Activated T-cell treated with anti-CD3 and anti-CD28 coated beads, Interleukin-2, amount 50 U/mL, for 72 hours (primary cell): ENCODE results near the gene UCN3. TPM values are rescaled to one million over a fixed set of nuclear protein-coding genes. Genes with fewer than 3 reads are reported as not detected.

Experiments
- ATAC-seq, 2 donors: fragments of 150-1000 bp; cut with Tn5 transposase; replicated peaks in 1 of 2; 2 replicates each; pipeline ENCODE4 v1.10.0; 2021; ENCODE audit warnings: moderate library complexity in 2 of 2, mild to moderate bottlenecking in 1 of 2
- DNase-seq, 2 donors: peaks; one replicate each; pipeline ENCODE4 v3.0.0; 2021 to 2022; ENCODE audit warnings: mixed read lengths in 1 of 2
- H3K27ac Mint-ChIP-seq: one replicate; pipeline ENCODE4 v1.8.0; 2022; ENCODE audit warnings: mild to moderate bottlenecking, moderate library complexity, mixed read lengths
- H3K27me3 Mint-ChIP-seq: one replicate; pipeline ENCODE4 v1.8.0; 2022; ENCODE audit warnings: low read depth, mixed read lengths
- H3K36me3 Mint-ChIP-seq, 2 donors: one replicate each; pipeline ENCODE4 v1.8.0; 2022; ENCODE audit warnings: mixed read lengths in 2 of 2, mild to moderate bottlenecking in 1 of 2; ENCODE audit not compliant: insufficient read depth in 2 of 2
- H3K4me1 Mint-ChIP-seq: one replicate; pipeline ENCODE4 v1.8.0; 2022; ENCODE audit warnings: low read depth, mixed read lengths
- H3K4me3 Mint-ChIP-seq, 2 donors: one replicate each; pipeline ENCODE4 v1.8.0; 2022; ENCODE audit warnings: mild to moderate bottlenecking in 2 of 2, mixed read lengths in 2 of 2, moderate library complexity in 2 of 2
- H3K9me3 Mint-ChIP-seq, 2 donors: one replicate each; pipeline ENCODE4 v1.8.0; 2022; ENCODE audit warnings: mixed read lengths in 2 of 2
- total RNA-seq, 2 donors: library from RNA; stranded (reverse); gene quantifications; one replicate each; pipeline ENCODE4 v1.2.3, GENCODE V29; 2022

Gene UCN3
- not detected for total RNA-seq

DNA sequence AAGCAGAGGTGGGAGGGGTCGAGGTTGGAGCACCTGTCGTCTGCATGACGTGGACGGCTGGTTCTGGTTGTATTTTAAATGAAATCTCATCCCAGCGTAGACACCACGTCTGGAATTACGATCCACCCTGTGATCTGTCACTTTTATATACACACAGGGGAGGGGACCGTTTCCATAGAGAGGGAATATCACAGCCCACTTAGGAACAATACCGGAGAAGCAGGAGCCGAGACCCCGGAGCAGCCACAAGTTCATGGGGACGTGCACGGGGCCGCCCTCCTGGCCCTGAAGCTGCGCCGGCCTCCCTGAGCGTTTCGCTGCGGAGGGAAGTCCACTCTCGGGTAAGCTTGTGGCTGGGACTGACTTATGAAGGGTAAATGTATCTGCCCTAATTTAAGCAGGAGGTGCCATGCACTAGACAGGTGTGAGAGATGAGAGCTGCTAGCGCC, at the start of gene UCN3:
Gene UCN3 (plus strand): TSS at position 77 of the 449 bp plus-strand sequence. CDS start 8,755 bp downstream, outside the sequence.
- no peak for ATAC-seq
- Mint-ChIP-seq H3K27ac (no peak within 1 kb of the TSS), H3K27me3 (no peaks in the 10 kb centered on the region), H3K4me1 (peaks cover 17% of the 10 kb centered on the region), H3K9me3 (peaks cover 0 to 3% of the 10 kb centered on the region in 2 donors), H3K4me3 (no peak within 1 kb of the TSS), H3K36me3 (no peaks in the 10 kb centered on the region)
- no peak for DNase-seq

- ATAC-seq (peak; percentile 97 to 99), DNase-seq (peak; percentile 77 to 86)
- Mint-ChIP-seq H3K4me3 (peak overlapping the region; percentile 50 to 51), H3K4me1 (peaks cover 66% of the 10 kb centered on the region), H3K9me3 (peaks cover 0 to 3% of the 10 kb centered on the region in 2 donors), H3K36me3 (peaks cover 0 to 6% of the 10 kb centered on the region in 2 donors), H3K27ac (peak overlapping the region; percentile 20), H3K27me3 (no peaks in the 10 kb centered on the region)
Measured at GRCh38 chr10:5317547-5318107, 47.1 kb upstream of the UCN3 start.

DNA sequence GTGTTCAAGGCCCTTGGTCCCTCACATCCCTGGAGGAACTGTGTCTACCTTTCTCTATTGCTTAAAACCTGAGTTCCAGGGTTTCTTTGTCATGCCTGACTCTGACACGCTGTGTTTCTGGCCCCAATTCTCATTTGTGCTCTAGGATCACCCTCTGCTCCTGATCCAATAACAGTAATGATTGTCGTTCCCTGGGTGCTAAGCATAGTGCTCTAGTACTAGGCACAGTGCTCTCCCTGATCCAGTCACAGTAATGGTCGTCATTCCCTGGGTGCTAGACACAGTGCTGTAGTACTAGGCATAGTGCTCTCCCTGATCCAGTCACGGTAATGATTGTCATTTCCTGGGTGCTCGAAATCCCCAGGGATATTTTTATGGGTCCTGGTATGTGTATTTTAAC, 46.6 kb upstream of the UCN3 start:
- H3K4me3 Mint-ChIP-seq = peak overlapping the region; percentile 50 to 51
- DNase-seq (no peak), ATAC-seq (no peak)
- H3K9me3 Mint-ChIP-seq = peaks cover 0 to 3% of the 10 kb centered on the region in 2 donors
- peaks cover 66% of the 10 kb centered on the region for H3K4me1 Mint-ChIP-seq
- H3K27me3 Mint-ChIP-seq = no peaks in the 10 kb centered on the region
- H3K36me3 Mint-ChIP-seq = peaks cover 0 to 6% of the 10 kb centered on the region in 2 donors
- no peak overlapping the region for H3K27ac Mint-ChIP-seq

- Mint-ChIP-seq H3K4me1 (peaks cover 59% of the 10 kb centered on the region), H3K27ac (no peak overlapping the region)
Measured at GRCh38 chr10:5319863-5320262, 44.9 kb upstream of the UCN3 start.

GRCh38 chr10:5321273-5321672, 43.5 kb upstream of the UCN3 start:
- Mint-ChIP-seq H3K27ac (no peak overlapping the region), H3K4me1 (peaks cover 53% of the 10 kb centered on the region), H3K36me3 (peaks cover 0 to 6% of the 10 kb centered on the region in 2 donors), H3K9me3 (peaks cover 0 to 3% of the 10 kb centered on the region in 2 donors), H3K27me3 (no peaks in the 10 kb centered on the region), H3K4me3 (no peak overlapping the region)
- no peak for DNase-seq
- ATAC-seq = no peak

More at GRCh38 chr10:5319863-5320262, 44.9 kb upstream of the UCN3 start:
- no peak overlapping the region for H3K4me3 Mint-ChIP-seq
- H3K36me3 Mint-ChIP-seq = peaks cover 0 to 6% of the 10 kb centered on the region in 2 donors
- H3K27me3 Mint-ChIP-seq = no peaks in the 10 kb centered on the region
- DNase-seq = no peak
- peaks cover 0 to 3% of the 10 kb centered on the region in 2 donors for H3K9me3 Mint-ChIP-seq
- no peak for ATAC-seq

DNA sequence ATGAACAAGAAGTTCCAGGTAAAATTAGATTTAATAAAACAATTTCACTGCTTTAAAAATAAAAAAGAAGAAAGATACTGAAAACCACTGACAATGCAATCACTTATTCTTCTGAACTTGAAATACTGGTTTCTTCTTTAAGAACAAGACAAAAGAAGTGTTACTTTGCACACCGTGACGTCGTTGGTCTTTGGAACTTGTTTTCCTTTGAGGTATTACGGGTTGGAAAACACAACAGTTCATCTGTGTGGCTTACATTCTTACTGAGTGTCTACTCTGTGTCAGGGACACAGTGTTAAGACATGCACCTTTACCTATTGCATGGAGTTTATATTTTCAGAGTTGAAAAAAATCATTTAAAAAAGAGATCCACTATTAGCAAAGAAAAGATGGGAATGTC, 41.3 kb upstream of the UCN3 start:
- no peak overlapping the region for H3K4me3 Mint-ChIP-seq
- DNase-seq (no peak), ATAC-seq (no peak)
- H3K4me1 Mint-ChIP-seq = peaks cover 32% of the 10 kb centered on the region
- no peak overlapping the region for H3K27ac Mint-ChIP-seq
- H3K36me3 Mint-ChIP-seq = peaks cover 0 to 6% of the 10 kb centered on the region in 2 donors
- no peaks in the 10 kb centered on the region for H3K27me3 Mint-ChIP-seq
- H3K9me3 Mint-ChIP-seq = peaks cover 0 to 3% of the 10 kb centered on the region in 2 donors

DNA sequence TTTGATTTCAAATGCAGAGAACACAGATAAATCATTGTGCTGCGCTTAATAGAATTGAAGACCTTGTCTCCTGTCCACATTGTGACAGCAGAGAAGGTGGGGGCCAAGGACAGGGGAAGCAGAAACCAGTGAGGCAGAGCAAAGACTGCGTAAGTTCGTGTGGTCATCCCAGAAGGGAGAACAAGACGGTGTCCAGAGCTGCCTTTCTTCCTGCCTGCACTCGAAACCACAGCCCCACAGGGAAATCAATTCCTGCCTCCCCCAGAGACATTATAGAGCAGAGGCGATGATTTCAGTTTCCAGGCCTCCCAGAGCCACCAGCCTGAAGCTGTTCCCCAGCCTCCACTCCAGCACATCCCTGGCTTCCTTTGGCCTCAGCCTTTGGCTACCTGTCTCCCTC, 39.7 kb upstream of the UCN3 start:
- H3K27me3 Mint-ChIP-seq = no peaks in the 10 kb centered on the region
- peaks cover 0 to 4% of the 10 kb centered on the region in 2 donors for H3K36me3 Mint-ChIP-seq
- DNase-seq (no peak), ATAC-seq (no peak)
- H3K27ac Mint-ChIP-seq = no peak overlapping the region
- H3K4me3 Mint-ChIP-seq = no peak overlapping the region
- peaks cover 18% of the 10 kb centered on the region for H3K4me1 Mint-ChIP-seq
- H3K9me3 Mint-ChIP-seq = no peaks in the 10 kb centered on the region

DNA sequence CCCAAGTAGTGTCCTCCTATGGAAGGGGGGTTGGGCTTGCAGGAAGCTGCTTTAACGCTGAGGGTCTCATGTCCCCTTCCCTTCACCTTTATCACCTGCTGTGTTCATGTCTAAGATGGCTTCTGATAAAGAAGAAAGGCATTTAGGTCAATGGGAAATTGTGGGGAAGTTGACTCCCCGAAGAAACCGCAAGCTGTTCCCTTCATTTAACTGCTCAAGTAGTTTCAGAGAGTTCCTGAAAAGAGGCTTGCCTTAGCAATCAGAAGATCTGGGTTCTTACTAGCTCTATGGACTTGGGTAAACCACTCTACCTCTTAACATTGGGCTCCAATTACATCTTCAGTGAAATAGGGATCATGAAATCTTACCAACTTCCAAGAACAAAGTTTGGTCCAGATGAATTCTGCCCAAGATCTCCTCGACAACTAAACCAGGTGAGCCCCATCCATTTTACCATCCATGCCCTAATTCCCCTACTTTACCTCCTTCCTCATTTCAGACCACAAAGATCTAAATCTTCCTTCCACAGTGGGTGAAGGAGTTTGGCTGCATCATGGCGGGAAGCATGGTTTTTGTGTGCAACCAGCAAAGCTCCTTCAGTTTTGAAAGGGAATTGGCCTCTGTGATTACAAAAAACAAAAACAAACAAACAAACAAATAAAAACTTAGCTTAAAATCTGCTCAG, 30.4 kb upstream of the UCN3 start:
- H3K27ac Mint-ChIP-seq = no peak overlapping the region
- no peak for ATAC-seq
- DNase-seq = no peak
- no peaks in the 10 kb centered on the region for H3K4me1 Mint-ChIP-seq
- no peaks in the 10 kb centered on the region for H3K27me3 Mint-ChIP-seq
- H3K36me3 Mint-ChIP-seq = no peaks in the 10 kb centered on the region
- H3K4me3 Mint-ChIP-seq = no peak overlapping the region
- peaks cover 0 to 1% of the 10 kb centered on the region in 2 donors for H3K9me3 Mint-ChIP-seq

GRCh38 chr10:5338010-5338409, 26.8 kb upstream of the UCN3 start:
- no peaks in the 10 kb centered on the region for H3K4me1 Mint-ChIP-seq
- peaks cover 0 to 1% of the 10 kb centered on the region in 2 donors for H3K9me3 Mint-ChIP-seq
- H3K27ac Mint-ChIP-seq = no peak overlapping the region
- no peaks in the 10 kb centered on the region for H3K27me3 Mint-ChIP-seq
- no peak overlapping the region for H3K4me3 Mint-ChIP-seq
- DNase-seq (no peak), ATAC-seq (no peak)
- H3K36me3 Mint-ChIP-seq = no peaks in the 10 kb centered on the region

- Mint-ChIP-seq H3K36me3 (no peaks in the 10 kb centered on the region), H3K9me3 (peaks cover 0 to 3% of the 10 kb centered on the region in 2 donors), H3K27me3 (no peaks in the 10 kb centered on the region), H3K4me1 (no peaks in the 10 kb centered on the region), H3K27ac (no peak overlapping the region), H3K4me3 (no peak overlapping the region)
- DNase-seq (no peak), ATAC-seq (no peak)
Measured at GRCh38 chr10:5343092-5343491, 21.7 kb upstream of the UCN3 start.

GRCh38 chr10:5343561-5343960, 21.2 kb upstream of the UCN3 start:
- H3K27ac Mint-ChIP-seq = no peak overlapping the region
- DNase-seq (no peak), ATAC-seq (no peak)
- H3K4me3 Mint-ChIP-seq = no peak overlapping the region
- H3K4me1 Mint-ChIP-seq = no peaks in the 10 kb centered on the region
- H3K36me3 Mint-ChIP-seq = no peaks in the 10 kb centered on the region
- peaks cover 0 to 3% of the 10 kb centered on the region in 2 donors for H3K9me3 Mint-ChIP-seq
- H3K27me3 Mint-ChIP-seq = no peaks in the 10 kb centered on the region

GRCh38 chr10:5343979-5344378, 20.8 kb upstream of the UCN3 start:
- ATAC-seq (no peak), DNase-seq (no peak)
- no peaks in the 10 kb centered on the region for H3K27me3 Mint-ChIP-seq
- H3K4me3 Mint-ChIP-seq = no peak overlapping the region
- no peak overlapping the region for H3K27ac Mint-ChIP-seq
- H3K4me1 Mint-ChIP-seq = no peaks in the 10 kb centered on the region
- H3K36me3 Mint-ChIP-seq = no peaks in the 10 kb centered on the region
- H3K9me3 Mint-ChIP-seq = peaks cover 0 to 3% of the 10 kb centered on the region in 2 donors

DNA sequence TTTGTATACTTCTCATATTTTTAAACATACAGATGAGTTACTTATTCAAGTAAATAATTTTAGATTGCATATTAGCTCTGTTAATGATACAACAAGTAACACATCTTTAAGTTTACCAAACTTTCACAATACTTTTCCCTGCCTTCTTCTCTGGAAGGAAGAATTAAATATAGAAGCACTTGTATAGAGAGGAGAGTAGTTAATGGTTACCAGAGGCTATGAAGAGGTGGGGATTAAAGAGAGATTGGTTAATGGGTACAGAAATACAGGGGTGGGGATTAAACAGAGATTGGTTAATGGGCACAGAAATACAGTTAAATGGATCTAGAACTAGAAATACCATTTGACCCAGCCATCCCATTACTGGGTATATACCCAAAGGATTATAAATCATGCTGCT, 20.0 kb upstream of the UCN3 start:
- Mint-ChIP-seq H3K27me3 (no peaks in the 10 kb centered on the region), H3K4me3 (no peak overlapping the region), H3K4me1 (no peaks in the 10 kb centered on the region), H3K9me3 (peaks cover 0 to 3% of the 10 kb centered on the region in 2 donors), H3K27ac (no peak overlapping the region), H3K36me3 (no peaks in the 10 kb centered on the region)
- ATAC-seq = no peak
- no peak for DNase-seq
